HepG2 (cell line): Measurements from ENCODE around the gene ELOVL5. TPM values are rescaled to one million over a fixed set of nuclear protein-coding genes. Genes with fewer than 3 reads are reported as not detected.

Experiments
- ATAD3A ChIP-seq: sonication (generic); formaldehyde crosslinking; IDR thresholded peaks from 2 replicates; pipeline ENCODE4 v1.4.0; 2020; ENCODE audit warnings: missing genetic modification reagents
- BATF2 ChIP-seq: sonication (generic); formaldehyde crosslinking; IDR thresholded peaks from 2 replicates; pipeline ENCODE4 v1.8.0; 2022; ENCODE audit warnings: mild to moderate bottlenecking, missing genetic modification reagents, moderate library complexity
- CBFB ChIP-seq: sonication (generic); formaldehyde crosslinking; IDR thresholded peaks from 2 replicates; pipeline ENCODE4 v1.4.0; 2020; ENCODE audit warnings: missing genetic modification reagents
- DNMT1 ChIP-seq: sonication (generic); formaldehyde crosslinking; IDR thresholded peaks from 2 replicates; pipeline ENCODE4 v1.5.1; 2020; ENCODE audit warnings: mild to moderate bottlenecking, missing genetic modification reagents
- DNMT3B ChIP-seq: conservative IDR thresholded peaks from 2 replicates; pipeline ENCODE4 v1.6.1; 2016; ENCODE audit warnings: missing biosample characterization, control low read depth
- ETV5 ChIP-seq: IDR thresholded peaks from 2 replicates; pipeline ENCODE4 v1.6.1; 2018; ENCODE audit warnings: missing biosample characterization, missing genetic modification reagents, inconsistent platforms, borderline replicate concordance
- FOXM1 ChIP-seq: sonication (generic); formaldehyde crosslinking; IDR thresholded peaks from 2 replicates; pipeline ENCODE4 v1.5.0; 2020; ENCODE audit warnings: missing genetic modification reagents
- GPN1 ChIP-seq: sonication (generic); formaldehyde crosslinking; IDR thresholded peaks from 2 replicates; pipeline ENCODE4 v1.5.1; 2020; ENCODE audit warnings: missing genetic modification reagents, borderline replicate concordance
- GTF2F1 ChIP-seq: fragments of 150-350 bp; IDR thresholded peaks from 2 replicates; pipeline ENCODE4 v1.6.1; 2014; ENCODE audit warnings: low read length
- ISX ChIP-seq: sonication (generic); formaldehyde crosslinking; conservative IDR thresholded peaks from 2 replicates; pipeline ENCODE4 v1.5.0; 2020; ENCODE audit warnings: missing genetic modification reagents
- NFE2 ChIP-seq: sonication (generic); formaldehyde crosslinking; IDR thresholded peaks from 2 replicates; pipeline ENCODE4 v1.4.0; 2020; ENCODE audit warnings: missing genetic modification reagents
- PAWR ChIP-seq: sonication (generic); formaldehyde crosslinking; IDR thresholded peaks from 2 replicates; pipeline ENCODE4 v1.4.0; 2020; ENCODE audit warnings: missing genetic modification reagents, mild to moderate bottlenecking, borderline replicate concordance
- TBX3 ChIP-seq: fragments of 450-650 bp; IDR thresholded peaks from 2 replicates; pipeline ENCODE4 v1.6.1; 2017; ENCODE audit warnings: antibody characterized with exemption, mild to moderate bottlenecking, inconsistent platforms, borderline replicate concordance
- TMF1 ChIP-seq: sonication (generic); formaldehyde crosslinking; IDR thresholded peaks from 2 replicates; pipeline ENCODE4 v1.8.1; 2022; ENCODE audit warnings: low read depth, missing genetic modification reagents
- ZGPAT ChIP-seq: IDR thresholded peaks from 2 replicates; pipeline ENCODE4 v1.6.1; 2016; ENCODE audit warnings: mild to moderate bottlenecking
- ZKSCAN8 ChIP-seq: IDR thresholded peaks from 2 replicates; pipeline ENCODE4 v1.6.1; 2016; ENCODE audit warnings: borderline replicate concordance, missing genetic modification reagents, missing compliant biosample characterization
- ZNF549 ChIP-seq: sonication (generic); formaldehyde crosslinking; IDR thresholded peaks from 2 replicates; pipeline ENCODE4 v1.5.0; 2020; ENCODE audit warnings: missing genetic modification reagents
- ZNF556 ChIP-seq: sonication (generic); formaldehyde crosslinking; IDR thresholded peaks from 2 replicates; pipeline ENCODE4 v1.4.0; 2020; ENCODE audit warnings: mild to moderate bottlenecking, missing genetic modification reagents, borderline replicate concordance
- ZNF572 ChIP-seq: sonication (generic); formaldehyde crosslinking; IDR thresholded peaks from 2 replicates; pipeline ENCODE4 v1.5.1; 2020; ENCODE audit warnings: mild to moderate bottlenecking, missing genetic modification reagents
- ZNF7 ChIP-seq: IDR thresholded peaks from 2 replicates; pipeline ENCODE4 v1.6.1; 2016; ENCODE audit warnings: missing biosample characterization, missing genetic modification reagents
- ZNF713 ChIP-seq: sonication (generic); formaldehyde crosslinking; IDR thresholded peaks from 2 replicates; pipeline ENCODE4 v1.4.0; 2020; ENCODE audit warnings: mild to moderate bottlenecking, missing genetic modification reagents
- ZNF761 ChIP-seq: sonication (generic); formaldehyde crosslinking; conservative IDR thresholded peaks from 2 replicates; pipeline ENCODE4 v1.4.0; 2020; ENCODE audit warnings: mild to moderate bottlenecking, missing genetic modification reagents
- ZZZ3 ChIP-seq: sonication (generic); formaldehyde crosslinking; IDR thresholded peaks from 2 replicates; pipeline ENCODE4 v1.4.0; 2020; ENCODE audit warnings: missing genetic modification reagents, mild to moderate bottlenecking, borderline replicate concordance
- polyA plus RNA-seq, 8 experiments: library from polyadenylated mRNA; depleted of rRNA in 3 of 8; stranded (reverse) in 7 of 8; unstranded in 1 of 8; fragments of >200 nt; fragmentation: Illumina TruSeq in 4 of 8; extraction: Trizol in 4 of 8; gene quantifications; 2 replicates each; pipeline versions ENCODE4 v1.2.1 to v1.2.3, GENCODE V29; 2011 to 2016; ENCODE audit warnings: low read depth in 4 of 8, missing spikeins in 1 of 8, mixed read lengths in 1 of 8; ENCODE audit not compliant: insufficient read depth in 1 of 8
- total RNA-seq, 5 experiments: library from RNA; depleted of rRNA; stranded (reverse); fragments of >200 nt; fragmentation: Illumina TruSeq; extraction: Trizol; gene quantifications; 2 replicates each; pipeline ENCODE4 v1.2.3, GENCODE V29; 2016; ENCODE audit warnings: low read depth in 1 of 5
- TF ChIP-seq, protein P1 (sequence below): fragments of 450-650 bp; IDR thresholded peaks from 2 replicates; pipeline ENCODE4 v1.6.1; 2017; ENCODE audit warnings: mild to moderate bottlenecking

The ELOVL5 gene
- total and polyA plus RNA-seq, 2 of the 13 experiments (the other 11 are each of a cell fraction or from before 2014, with no cell fraction given) = 50.1 to 72.4 TPM

GRCh38 chr6:53348371-53349208 lies at the start of gene ELOVL5 (continued):
- TF ChIP-seq DNMT3B (CRISPR knock-in tag) = peak; percentile 84; the same call in 1 of the 2 replicates
- TF ChIP-seq FOXM1 (CRISPR knock-in tag) = no peak
- TF ChIP-seq TBX3 = no peak
- TF ChIP-seq ATAD3A (CRISPR knock-in tag) = no peak
- 0 out of 2 replicates have a peak, but pooled peaks have one; percentile 23 for TF ChIP-seq BATF2
- TF ChIP-seq ZGPAT = peak; percentile 68; the same call in 1 of the 2 replicates
- TF ChIP-seq GTF2F1 = no peak
- TF ChIP-seq ZKSCAN8 (CRISPR knock-in tag) = no peak
- TF ChIP-seq PAWR (CRISPR knock-in tag) = no peak
- TF ChIP-seq CBFB (CRISPR knock-in tag) = peak; percentile 17; the same call in 1 of the 2 replicates
- TF ChIP-seq ZNF572 (CRISPR knock-in tag) = no peak
- TF ChIP-seq NFE2 (CRISPR knock-in tag) = no peak
- no peak for TF ChIP-seq ZNF713
- TF ChIP-seq, protein P1, sequence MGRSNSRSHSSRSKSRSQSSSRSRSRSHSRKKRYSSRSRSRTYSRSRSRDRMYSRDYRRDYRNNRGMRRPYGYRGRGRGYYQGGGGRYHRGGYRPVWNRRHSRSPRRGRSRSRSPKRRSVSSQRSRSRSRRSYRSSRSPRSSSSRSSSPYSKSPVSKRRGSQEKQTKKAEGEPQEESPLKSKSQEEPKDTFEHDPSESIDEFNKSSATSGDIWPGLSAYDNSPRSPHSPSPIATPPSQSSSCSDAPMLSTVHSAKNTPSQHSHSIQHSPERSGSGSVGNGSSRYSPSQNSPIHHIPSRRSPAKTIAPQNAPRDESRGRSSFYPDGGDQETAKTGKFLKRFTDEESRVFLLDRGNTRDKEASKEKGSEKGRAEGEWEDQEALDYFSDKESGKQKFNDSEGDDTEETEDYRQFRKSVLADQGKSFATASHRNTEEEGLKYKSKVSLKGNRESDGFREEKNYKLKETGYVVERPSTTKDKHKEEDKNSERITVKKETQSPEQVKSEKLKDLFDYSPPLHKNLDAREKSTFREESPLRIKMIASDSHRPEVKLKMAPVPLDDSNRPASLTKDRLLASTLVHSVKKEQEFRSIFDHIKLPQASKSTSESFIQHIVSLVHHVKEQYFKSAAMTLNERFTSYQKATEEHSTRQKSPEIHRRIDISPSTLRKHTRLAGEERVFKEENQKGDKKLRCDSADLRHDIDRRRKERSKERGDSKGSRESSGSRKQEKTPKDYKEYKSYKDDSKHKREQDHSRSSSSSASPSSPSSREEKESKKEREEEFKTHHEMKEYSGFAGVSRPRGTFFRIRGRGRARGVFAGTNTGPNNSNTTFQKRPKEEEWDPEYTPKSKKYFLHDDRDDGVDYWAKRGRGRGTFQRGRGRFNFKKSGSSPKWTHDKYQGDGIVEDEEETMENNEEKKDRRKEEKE = no peak
- TF ChIP-seq ZNF7 (CRISPR knock-in tag) = 0 out of 2 replicates have a peak, but pooled peaks have one; percentile 22
- no peak for TF ChIP-seq GPN1 (CRISPR knock-in tag)
- no peak; the same call in 1 of the 2 replicates for TF ChIP-seq ZNF556 (CRISPR knock-in tag)
- TF ChIP-seq ZNF549 (CRISPR knock-in tag) = 0 out of 2 replicates have a peak, but pooled peaks have one; percentile 34
- peak; percentile 16 for TF ChIP-seq ETV5
- TF ChIP-seq ISX (CRISPR knock-in tag) = no peak
- no peak; the same call in 1 of the 2 replicates for TF ChIP-seq ZZZ3 (CRISPR knock-in tag)
- TF ChIP-seq TMF1 = no peak
- TF ChIP-seq DNMT1 (CRISPR knock-in tag) = peak; percentile 78
- TF ChIP-seq ZNF761 (CRISPR knock-in tag) = no peak
